ENCODE measurements around the gene LRRC32. TPM values are rescaled to one million over a fixed set of nuclear protein-coding genes. Genes with fewer than 3 reads are reported as not detected.

LRRC32 gene
- total and polyA plus RNA-seq, 9 of the 15 experiments (the other 6 are each of a cell fraction or from before 2014, with no cell fraction given): 0.10 to 0.50 (median 0.19) TPM; not detected in 5

DNA sequence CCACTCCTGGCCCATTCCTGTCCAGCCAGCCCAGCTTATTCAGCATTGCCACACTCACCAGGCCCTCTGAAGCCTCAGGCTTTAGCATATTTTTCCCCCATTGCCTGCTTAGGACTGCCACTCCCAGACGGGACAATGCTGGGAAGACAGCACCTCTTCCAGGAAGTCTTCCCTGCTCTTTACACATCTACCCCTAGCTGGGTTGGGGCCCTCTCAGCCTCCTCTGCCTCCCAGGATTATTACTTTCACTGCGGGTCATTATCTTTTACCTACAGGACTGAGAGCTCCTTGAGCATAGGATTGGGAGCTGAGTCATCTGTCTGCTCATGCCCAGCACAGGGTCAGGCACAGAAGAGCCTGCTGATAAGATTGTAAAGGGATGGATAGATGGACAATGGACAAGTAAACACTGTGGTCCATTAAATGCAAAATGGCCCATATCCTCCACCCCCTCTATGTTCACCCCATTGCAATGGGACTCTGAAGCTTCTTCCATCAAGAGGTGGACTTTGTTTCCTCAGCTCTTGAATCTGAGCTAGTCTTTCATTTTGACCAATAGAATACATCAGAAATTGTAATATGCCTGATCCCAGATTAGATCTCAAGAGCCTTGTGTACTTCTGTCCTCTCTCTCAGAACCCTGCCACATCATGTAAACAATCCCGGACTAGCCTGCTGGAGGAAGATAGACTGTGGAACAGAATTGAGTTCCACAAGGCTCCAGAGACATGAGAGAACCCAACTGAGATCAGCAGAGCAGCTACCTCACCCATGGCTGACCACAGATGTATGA, 32.0 kb upstream of the LRRC32 start (continued):
- no peak for TF ChIP-seq KLF6 (CRISPR knock-in tag; IDR thresholded peaks at IDR 0.05; ENCODE audit: borderline replicate concordance)
- TF ChIP-seq MXI1 (IDR thresholded peaks at IDR 0.05; ENCODE audit: low read depth, low read length): no peak
- TF ChIP-seq, protein P1, sequence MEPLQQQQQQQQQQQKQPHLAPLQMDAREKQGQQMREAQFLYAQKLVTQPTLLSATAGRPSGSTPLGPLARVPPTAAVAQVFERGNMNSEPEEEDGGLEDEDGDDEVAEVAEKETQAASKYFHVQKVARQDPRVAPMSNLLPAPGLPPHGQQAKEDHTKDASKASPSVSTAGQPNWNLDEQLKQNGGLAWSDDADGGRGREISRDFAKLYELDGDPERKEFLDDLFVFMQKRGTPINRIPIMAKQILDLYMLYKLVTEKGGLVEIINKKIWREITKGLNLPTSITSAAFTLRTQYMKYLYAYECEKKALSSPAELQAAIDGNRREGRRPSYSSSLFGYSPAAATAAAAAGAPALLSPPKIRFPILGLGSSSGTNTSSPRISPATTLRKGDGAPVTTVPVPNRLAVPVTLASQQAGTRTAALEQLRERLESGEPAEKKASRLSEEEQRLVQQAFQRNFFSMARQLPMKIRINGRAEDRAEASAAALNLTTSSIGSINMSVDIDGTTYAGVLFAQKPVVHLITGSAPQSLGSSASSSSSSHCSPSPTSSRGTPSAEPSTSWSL (CRISPR knock-in tag; IDR thresholded peaks at IDR 0.05; ENCODE audit: borderline replicate concordance): no peak
- TF ChIP-seq, protein P2, sequence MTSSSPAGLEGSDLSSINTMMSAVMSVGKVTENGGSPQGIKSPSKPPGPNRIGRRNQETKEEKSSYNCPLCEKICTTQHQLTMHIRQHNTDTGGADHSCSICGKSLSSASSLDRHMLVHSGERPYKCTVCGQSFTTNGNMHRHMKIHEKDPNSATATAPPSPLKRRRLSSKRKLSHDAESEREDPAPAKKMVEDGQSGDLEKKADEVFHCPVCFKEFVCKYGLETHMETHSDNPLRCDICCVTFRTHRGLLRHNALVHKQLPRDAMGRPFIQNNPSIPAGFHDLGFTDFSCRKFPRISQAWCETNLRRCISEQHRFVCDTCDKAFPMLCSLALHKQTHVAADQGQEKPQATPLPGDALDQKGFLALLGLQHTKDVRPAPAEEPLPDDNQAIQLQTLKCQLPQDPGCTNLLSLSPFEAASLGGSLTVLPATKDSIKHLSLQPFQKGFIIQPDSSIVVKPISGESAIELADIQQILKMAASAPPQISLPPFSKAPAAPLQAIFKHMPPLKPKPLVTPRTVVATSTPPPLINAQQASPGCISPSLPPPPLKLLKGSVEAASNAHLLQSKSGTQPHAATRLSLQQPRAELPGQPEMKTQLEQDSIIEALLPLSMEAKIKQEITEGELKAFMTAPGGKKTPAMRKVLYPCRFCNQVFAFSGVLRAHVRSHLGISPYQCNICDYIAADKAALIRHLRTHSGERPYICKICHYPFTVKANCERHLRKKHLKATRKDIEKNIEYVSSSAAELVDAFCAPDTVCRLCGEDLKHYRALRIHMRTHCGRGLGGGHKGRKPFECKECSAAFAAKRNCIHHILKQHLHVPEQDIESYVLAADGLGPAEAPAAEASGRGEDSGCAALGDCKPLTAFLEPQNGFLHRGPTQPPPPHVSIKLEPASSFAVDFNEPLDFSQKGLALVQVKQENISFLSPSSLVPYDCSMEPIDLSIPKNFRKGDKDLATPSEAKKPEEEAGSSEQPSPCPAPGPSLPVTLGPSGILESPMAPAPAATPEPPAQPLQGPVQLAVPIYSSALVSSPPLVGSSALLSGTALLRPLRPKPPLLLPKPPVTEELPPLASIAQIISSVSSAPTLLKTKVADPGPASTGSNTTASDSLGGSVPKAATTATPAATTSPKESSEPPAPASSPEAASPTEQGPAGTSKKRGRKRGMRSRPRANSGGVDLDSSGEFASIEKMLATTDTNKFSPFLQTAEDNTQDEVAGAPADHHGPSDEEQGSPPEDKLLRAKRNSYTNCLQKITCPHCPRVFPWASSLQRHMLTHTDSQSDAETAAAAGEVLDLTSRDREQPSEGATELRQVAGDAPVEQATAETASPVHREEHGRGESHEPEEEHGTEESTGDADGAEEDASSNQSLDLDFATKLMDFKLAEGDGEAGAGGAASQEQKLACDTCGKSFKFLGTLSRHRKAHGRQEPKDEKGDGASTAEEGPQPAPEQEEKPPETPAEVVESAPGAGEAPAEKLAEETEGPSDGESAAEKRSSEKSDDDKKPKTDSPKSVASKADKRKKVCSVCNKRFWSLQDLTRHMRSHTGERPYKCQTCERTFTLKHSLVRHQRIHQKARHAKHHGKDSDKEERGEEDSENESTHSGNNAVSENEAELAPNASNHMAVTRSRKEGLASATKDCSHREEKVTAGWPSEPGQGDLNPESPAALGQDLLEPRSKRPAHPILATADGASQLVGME (CRISPR knock-in tag; IDR thresholded peaks at IDR 0.05): peak; percentile 58; the same call in 1 of the 2 replicates
- TF ChIP-seq ZNF696 (CRISPR knock-in tag; conservative IDR thresholded peaks at IDR 0.05): no peak
- no peak for TF ChIP-seq STAT5B (CRISPR knock-in tag; IDR thresholded peaks at IDR 0.05)
- no peak for TF ChIP-seq ZC3H4 (CRISPR knock-in tag; IDR thresholded peaks at IDR 0.05; ENCODE audit: borderline replicate concordance)
- TF ChIP-seq PHF21A (IDR thresholded peaks at IDR 0.05; ENCODE audit: borderline replicate concordance, low read depth): peak; percentile 77; the same call in 1 of the 2 replicates
- no peak for TF ChIP-seq SIX5 (IDR thresholded peaks at IDR 0.05; ENCODE audit: borderline replicate concordance in 1 of 2, insufficient read depth in 1 of 2, low read depth in 1 of 2, low read length in 2 of 2)
- TF ChIP-seq SMARCB1 (IDR thresholded peaks at IDR 0.05; ENCODE audit: insufficient read length, low read depth): no peak
- peak; percentile 79; the same call in 1 of the 2 replicates for TF ChIP-seq NCOA1 (IDR thresholded peaks at IDR 0.05; ENCODE audit: low read depth)
- no peak for TF ChIP-seq RBM17 (IDR thresholded peaks at IDR 0.05; ENCODE audit: borderline replicate concordance, low read depth, low read length)
- peak; percentile 75 for TF ChIP-seq MAFK (IDR thresholded peaks at IDR 0.05; ENCODE audit: low read length)
- no peak for TF ChIP-seq MIER1 (IDR thresholded peaks at IDR 0.05; ENCODE audit: low read depth)
- no peak for TF ChIP-seq FIP1L1 (IDR thresholded peaks at IDR 0.05; ENCODE audit: low read depth, low read length, poor library complexity, severe bottlenecking)
- peak; percentile 100 for TF ChIP-seq ZFP36 (IDR thresholded peaks at IDR 0.05; ENCODE audit: low read depth, low read length, partially characterized antibody)
- TF ChIP-seq, protein P3, sequence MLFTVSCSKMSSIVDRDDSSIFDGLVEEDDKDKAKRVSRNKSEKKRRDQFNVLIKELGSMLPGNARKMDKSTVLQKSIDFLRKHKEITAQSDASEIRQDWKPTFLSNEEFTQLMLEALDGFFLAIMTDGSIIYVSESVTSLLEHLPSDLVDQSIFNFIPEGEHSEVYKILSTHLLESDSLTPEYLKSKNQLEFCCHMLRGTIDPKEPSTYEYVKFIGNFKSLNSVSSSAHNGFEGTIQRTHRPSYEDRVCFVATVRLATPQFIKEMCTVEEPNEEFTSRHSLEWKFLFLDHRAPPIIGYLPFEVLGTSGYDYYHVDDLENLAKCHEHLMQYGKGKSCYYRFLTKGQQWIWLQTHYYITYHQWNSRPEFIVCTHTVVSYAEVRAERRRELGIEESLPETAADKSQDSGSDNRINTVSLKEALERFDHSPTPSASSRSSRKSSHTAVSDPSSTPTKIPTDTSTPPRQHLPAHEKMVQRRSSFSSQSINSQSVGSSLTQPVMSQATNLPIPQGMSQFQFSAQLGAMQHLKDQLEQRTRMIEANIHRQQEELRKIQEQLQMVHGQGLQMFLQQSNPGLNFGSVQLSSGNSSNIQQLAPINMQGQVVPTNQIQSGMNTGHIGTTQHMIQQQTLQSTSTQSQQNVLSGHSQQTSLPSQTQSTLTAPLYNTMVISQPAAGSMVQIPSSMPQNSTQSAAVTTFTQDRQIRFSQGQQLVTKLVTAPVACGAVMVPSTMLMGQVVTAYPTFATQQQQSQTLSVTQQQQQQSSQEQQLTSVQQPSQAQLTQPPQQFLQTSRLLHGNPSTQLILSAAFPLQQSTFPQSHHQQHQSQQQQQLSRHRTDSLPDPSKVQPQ (CRISPR knock-in tag; IDR thresholded peaks at IDR 0.05; ENCODE audit: borderline replicate concordance): no peak
